Upper lobe of left lung (tissue), 4 donors: ENCODE data around the gene RAD51D.

Experiments used
- EP300 ChIP-seq, 4 donors: sonication (generic); formaldehyde crosslinking; IDR thresholded peaks; one replicate each; pipeline ENCODE4 v1.5.1; 2017; ENCODE audit warnings: antibody characterized with exemption in 4 of 4, control low read depth in 2 of 4
- POLR2A ChIP-seq, 4 donors: fragments of 450-650 bp; IDR thresholded peaks; one replicate each; pipeline ENCODE4 v1.5.1; 2016 to 2017; ENCODE audit warnings: antibody characterized with exemption in 4 of 4, mild to moderate bottlenecking in 2 of 4

DNA sequence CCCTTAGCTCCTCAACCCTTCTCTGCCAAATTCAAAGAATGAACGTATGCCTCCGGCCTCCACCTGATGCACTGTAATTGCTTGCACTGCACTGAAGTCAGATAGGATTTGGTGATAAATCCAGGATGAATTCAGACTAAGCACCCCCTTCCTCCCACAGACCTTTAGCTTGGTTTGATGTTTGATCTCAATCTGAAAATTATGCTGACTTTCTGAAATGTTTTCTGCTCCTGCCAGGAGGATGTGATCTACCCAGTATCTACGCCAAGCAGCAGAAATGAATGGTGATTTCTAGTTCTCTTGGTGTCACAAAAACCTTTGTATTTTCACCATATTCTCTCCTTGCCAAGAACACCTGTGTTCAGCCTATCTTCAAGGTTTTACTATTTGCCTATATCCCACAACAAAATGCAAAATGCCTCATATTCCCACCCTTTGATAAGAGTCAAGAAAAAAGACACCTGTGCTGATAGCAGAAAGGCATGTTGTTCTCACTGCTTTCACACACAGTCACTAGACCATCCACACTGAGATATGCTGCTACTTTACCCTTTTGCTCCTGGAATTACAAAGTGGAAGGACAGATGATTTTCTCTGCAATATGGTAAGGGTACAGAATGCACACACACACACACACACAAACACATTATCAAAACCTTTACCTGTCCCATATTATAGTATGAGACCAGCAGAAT lies 70.8 kb downstream of the RAD51D start:
- TF ChIP-seq EP300 (IDR thresholded peaks at IDR 0.05) (no peak), POLR2A (IDR thresholded peaks at IDR 0.05) (no peak)
